Mammary epithelial cell (primary cell): ENCODE measurements around the gene TACR1.

Source experiments
- EZH2 ChIP-seq: IDR thresholded peaks from 2 replicates; pipeline ENCODE4 v1.6.1; 2012; ENCODE audit warnings: low read length, inconsistent platforms, borderline replicate concordance
- TF ChIP-seq, protein P1 (sequence below), 2 donors: IDR thresholded peaks in 1 of 2; conservative IDR thresholded peaks in 1 of 2; 2 replicates each; pipeline ENCODE4 v1.5.1; 2011 to 2012; ENCODE audit warnings: inconsistent platforms in 2 of 2, low read length in 2 of 2, mild to moderate bottlenecking in 2 of 2, control low read depth in 1 of 2, low read depth in 1 of 2; ENCODE audit not compliant: insufficient read depth in 1 of 2; ENCODE audit errors: extremely low read depth in 1 of 2

DNA sequence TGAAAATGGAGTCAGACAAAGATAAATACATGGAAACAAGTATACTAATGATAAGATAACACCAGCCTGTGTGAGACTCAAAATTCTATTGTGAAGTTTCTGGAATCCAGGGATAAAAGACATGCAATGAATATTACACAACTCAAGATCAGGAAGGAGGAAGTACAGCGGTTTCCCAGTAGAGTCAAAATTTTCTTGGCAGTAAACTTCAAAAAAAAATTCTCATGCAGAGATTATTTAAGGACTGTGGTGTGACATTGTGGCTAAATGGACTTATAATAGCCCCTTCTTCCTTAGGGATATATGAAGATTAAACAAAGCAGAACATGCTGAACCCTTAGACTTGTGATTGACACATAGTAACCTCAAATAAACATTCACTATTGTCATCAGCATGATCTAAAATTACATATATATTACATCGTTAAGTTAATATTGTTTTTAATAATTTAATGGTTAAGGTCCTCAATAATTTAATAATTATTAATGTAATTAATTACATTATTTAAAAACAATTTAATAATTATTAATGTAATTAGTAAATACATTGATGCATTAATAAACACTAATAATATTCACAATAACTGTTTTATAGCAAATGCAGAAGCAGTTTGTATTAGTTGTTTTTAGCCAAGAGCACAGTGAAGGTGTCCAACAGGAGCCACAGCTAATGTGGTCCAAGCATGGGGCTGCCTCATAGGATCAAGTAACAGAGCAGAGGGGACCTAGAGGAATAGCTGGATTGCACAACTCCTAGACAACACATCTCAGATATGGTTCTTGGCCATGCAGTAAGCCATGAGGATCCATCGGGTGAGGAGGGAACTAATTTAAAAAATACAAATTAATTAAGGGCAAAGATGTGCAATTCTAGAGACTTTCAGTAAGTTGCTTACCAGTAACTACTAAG is 163.6 kb downstream of the TACR1 start:
- TF ChIP-seq, protein P1, sequence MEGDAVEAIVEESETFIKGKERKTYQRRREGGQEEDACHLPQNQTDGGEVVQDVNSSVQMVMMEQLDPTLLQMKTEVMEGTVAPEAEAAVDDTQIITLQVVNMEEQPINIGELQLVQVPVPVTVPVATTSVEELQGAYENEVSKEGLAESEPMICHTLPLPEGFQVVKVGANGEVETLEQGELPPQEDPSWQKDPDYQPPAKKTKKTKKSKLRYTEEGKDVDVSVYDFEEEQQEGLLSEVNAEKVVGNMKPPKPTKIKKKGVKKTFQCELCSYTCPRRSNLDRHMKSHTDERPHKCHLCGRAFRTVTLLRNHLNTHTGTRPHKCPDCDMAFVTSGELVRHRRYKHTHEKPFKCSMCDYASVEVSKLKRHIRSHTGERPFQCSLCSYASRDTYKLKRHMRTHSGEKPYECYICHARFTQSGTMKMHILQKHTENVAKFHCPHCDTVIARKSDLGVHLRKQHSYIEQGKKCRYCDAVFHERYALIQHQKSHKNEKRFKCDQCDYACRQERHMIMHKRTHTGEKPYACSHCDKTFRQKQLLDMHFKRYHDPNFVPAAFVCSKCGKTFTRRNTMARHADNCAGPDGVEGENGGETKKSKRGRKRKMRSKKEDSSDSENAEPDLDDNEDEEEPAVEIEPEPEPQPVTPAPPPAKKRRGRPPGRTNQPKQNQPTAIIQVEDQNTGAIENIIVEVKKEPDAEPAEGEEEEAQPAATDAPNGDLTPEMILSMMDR (conservative IDR thresholded peaks at IDR 0.05 in 1 of 2, IDR thresholded peaks at IDR 0.05 in 1 of 2; ENCODE audit: extremely low read depth in 1 of 2, insufficient read depth in 1 of 2, low read depth in 1 of 2, low read length in 2 of 2), result no peak
- TF ChIP-seq EZH2, result no peak
